Mononuclear cell (primary cell): ENCODE data around the gene LRRTM4. TPM values are rescaled to one million over a fixed set of nuclear protein-coding genes. Genes with fewer than 3 reads are reported as not detected.
"Not testable (repeated sequence)": the region's sequence is repeated elsewhere in the genome, so short reads cannot be mapped to it uniquely, and the experiment has no call there.

ENCODE experiments used
- H3K27me3 ChIP-seq: 2 replicates; pipeline ENCODE4 v1.6.0; 2011; ENCODE audit warnings: low read length, control low read depth; ENCODE audit not compliant: insufficient read depth
- H3K4me1 ChIP-seq: 2 replicates; pipeline ENCODE4 v1.5.1; 2011; ENCODE audit warnings: mild to moderate bottlenecking, low read length, control low read depth; ENCODE audit not compliant: insufficient read depth
- H3K4me3 ChIP-seq: 2 replicates; pipeline ENCODE4 v1.5.1; 2011; ENCODE audit warnings: mild to moderate bottlenecking, low read length, moderate library complexity
- H3K9me3 ChIP-seq: 2 replicates; pipeline ENCODE4 v1.5.1; 2011; ENCODE audit warnings: low read depth, mild to moderate bottlenecking, control low read depth, low read length
- total RNA-seq: library from RNA; depleted of rRNA; stranded (reverse); fragments of >200 nt; gene quantifications from one replicate; pipeline ENCODE4 v1.2.3, GENCODE V29; 2012

The LRRTM4 gene
- total RNA-seq, 1 donor = 0.10 TPM

DNA sequence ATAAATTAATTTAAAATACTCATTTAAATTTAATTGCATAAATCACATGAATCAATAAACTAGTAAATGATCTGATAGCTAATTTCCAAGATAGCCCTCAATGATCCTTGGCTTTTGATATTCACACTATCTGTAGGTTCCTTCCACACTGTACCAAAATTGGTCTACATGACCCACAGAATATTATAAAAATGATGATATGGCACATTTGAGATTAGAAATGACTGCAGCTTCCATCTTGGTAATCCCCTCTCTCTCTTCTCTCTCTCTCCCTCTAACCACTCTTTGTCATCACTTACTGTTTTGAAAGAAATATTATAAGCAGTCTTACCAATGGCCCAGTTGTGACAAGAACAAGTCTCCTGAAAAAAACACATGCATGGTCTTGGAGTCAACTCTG, 394.8 kb downstream of the LRRTM4 start:
- Histone ChIP-seq H3K27me3 (no peaks in the 10 kb centered on the region), H3K4me1 (no peaks in the 10 kb centered on the region), H3K9me3 (no peaks in the 10 kb centered on the region), H3K4me3 (no peak overlapping the region)

DNA sequence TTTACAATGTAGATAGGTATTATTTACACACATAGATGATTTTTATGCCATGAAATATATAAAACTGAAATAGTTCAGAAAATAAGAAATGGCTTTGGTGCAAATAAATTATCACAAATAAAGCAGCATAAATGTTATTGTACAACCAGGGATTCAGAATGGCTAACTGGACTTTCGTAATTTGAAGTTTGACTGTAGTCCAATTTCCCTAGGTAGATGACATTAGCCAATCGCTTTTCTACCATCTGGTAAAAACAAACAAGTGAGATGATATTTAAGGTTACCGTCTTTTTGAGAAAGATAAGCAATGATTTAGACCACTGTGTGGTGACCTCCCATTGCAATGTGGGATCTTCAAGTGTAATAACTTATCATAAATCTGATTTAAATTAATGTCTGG, 400.7 kb downstream of the LRRTM4 start:
- H3K27me3 ChIP-seq = no peaks in the 10 kb centered on the region
- no peak overlapping the region for H3K4me3 ChIP-seq
- no peaks in the 10 kb centered on the region for H3K9me3 ChIP-seq
- no peaks in the 10 kb centered on the region for H3K4me1 ChIP-seq

DNA sequence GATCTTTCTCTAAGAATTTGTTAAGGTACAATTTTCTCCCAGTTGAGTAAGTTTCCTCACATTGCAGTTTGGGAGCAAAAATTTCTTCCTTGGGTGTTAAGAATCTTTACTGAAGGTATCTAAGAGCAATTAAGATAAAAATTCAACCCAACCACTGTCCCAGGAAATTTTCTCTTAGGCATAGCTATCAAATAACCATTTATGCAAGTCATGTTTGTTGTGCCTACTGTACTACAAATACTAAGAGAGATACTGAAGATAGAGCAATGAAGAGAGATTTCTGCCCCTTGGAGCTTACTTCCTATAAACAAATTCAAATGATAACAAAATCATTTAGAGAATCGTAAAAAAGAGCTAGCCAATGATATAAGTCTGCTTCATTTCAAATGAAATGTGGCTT, 402.8 kb downstream of the LRRTM4 start:
- no peaks in the 10 kb centered on the region for H3K4me1 ChIP-seq
- H3K9me3 ChIP-seq = no peaks in the 10 kb centered on the region
- no peaks in the 10 kb centered on the region for H3K27me3 ChIP-seq
- H3K4me3 ChIP-seq = no peak overlapping the region

DNA sequence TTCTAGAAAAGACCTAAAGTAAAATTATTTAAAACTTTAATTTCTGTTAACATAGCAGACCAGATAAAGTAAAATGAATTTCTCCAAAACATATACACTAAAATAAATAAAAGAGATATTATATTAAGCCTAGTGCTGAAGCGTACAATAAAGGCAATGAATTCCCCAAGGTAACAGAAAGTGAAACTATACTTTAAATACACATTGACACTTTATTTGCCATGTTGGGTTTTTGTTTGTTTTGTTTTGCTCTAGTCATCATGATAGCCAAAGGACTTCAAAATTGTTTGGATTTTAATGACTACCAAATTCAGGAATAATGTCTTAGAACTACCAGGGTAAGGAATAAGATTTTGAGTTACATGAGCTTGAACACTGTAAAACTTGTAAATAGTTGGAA, 413.3 kb downstream of the LRRTM4 start:
- Histone ChIP-seq H3K4me1 (no peaks in the 10 kb centered on the region), H3K9me3 (no peaks in the 10 kb centered on the region), H3K27me3 (no peaks in the 10 kb centered on the region), H3K4me3 (no peak overlapping the region)

DNA sequence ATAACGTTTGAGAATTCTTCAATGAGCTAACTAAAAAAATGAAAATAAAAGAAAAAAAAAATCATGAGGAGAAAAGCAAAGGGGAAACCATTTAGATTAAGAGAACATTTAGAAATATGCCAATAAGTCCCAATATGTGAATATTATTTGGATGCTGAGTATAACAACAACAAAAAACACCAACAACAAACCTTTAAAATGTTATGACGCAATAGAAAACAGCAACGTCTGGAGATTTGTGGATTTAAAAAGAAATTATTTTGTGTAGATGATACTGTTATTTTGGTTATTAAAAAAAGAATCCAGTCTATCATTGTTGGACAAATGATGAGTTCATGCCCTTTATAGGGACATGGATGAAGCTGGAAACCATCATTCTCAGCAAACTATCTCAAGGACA, 417.2 kb downstream of the LRRTM4 start:
- no peak overlapping the region for H3K4me3 ChIP-seq
- no peaks in the 10 kb centered on the region for H3K9me3 ChIP-seq
- H3K27me3 ChIP-seq = no peaks in the 10 kb centered on the region
- H3K4me1 ChIP-seq = no peaks in the 10 kb centered on the region

DNA sequence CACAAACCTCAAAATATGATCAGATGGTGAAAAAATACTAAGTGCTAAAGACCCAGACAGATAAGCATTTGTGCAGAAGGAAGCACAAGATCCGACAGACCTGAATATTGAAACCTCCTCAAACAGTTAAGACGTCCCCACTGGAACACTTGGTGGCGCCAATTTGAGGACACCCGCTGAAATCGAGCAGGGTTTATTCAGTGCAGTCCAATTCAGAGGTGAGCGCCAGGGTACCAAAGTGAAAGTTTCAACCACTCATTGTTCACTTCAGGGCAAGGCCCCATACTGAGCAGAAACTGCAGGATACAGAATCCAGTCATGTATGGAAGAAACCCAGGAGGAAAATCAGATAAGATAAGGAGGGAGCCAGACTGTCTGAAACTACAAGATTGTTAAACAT, 417.6 kb downstream of the LRRTM4 start:
- Histone ChIP-seq H3K27me3 (no peaks in the 10 kb centered on the region), H3K9me3 (no peaks in the 10 kb centered on the region), H3K4me1 (no peaks in the 10 kb centered on the region), H3K4me3 (no peak overlapping the region)

DNA sequence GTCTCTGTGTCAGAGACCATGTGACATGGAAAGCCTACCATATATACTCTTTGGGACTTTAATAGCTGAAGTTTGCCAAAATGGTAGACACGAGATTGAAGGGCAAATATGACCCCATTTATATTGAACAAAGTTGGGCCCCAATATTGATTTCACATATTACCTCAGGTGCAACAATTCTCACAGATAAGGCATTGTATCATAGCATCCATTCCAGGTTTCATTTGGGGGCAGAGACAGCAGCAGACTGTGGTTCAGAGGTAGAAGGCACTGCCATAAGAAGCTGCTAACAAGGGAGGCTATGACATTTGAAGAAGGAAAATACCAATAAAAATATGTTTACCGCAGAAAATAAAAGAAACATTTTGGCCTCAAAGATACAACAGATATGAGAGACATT, 419.2 kb downstream of the LRRTM4 start:
- H3K27me3 ChIP-seq = no peaks in the 10 kb centered on the region
- H3K9me3 ChIP-seq = no peaks in the 10 kb centered on the region
- H3K4me1 ChIP-seq = no peaks in the 10 kb centered on the region
- H3K4me3 ChIP-seq = no peak overlapping the region

DNA sequence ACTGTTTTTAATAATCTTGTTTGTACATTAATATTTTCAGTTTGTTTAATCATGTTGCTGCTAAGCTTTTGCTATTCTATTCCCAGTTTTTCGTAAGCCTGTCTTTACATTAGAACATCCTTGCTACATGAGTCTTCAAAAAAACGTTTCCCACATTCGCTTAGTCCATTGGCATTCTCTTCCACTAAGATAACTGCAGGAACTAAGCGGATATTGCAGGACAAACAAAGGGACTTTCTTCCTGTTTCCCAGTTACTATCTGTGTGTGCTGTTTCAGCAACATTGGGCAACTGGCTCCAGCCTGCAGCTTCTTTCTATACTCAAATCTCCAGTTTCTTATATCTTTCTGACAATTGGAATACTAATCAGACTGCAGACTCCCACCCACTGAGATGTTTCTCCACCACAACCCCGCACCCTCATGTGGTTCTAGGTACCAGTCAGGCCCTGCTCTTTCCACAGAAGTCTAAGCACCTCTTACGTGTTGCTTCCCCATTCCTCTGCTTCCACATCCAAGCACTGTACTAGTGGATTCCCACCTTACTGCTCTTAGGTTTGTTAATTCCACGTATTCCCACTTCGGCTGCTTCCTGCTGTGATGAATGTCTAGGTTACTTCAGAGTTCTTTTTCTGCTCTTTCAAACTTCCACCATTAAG, 420.3 kb downstream of the LRRTM4 start:
- Histone ChIP-seq H3K4me1 (no peaks in the 10 kb centered on the region), H3K27me3 (no peaks in the 10 kb centered on the region), H3K4me3 (no peak overlapping the region), H3K9me3 (no peaks in the 10 kb centered on the region)

DNA sequence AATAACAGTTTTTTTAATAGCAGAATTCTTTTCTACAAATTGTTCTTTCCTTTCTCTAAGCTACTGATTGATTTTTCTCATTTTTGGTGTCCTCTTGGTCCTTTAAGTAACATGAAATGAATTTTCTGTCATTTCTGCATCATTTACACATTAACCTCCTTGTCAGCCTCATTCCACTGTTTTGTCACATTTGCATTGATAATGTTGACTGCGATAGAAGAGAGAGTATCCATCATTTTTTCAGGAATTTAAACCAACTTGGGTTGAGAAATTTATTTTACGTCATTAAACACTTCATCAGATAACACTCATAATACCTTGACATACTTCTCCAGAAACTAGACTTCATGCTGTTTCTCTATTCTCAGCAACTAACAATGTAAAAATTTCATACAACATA, 422.2 kb downstream of the LRRTM4 start:
- Histone ChIP-seq H3K4me1 (no peaks in the 10 kb centered on the region), H3K27me3 (no peaks in the 10 kb centered on the region), H3K9me3 (no peaks in the 10 kb centered on the region), H3K4me3 (no peak overlapping the region)

DNA sequence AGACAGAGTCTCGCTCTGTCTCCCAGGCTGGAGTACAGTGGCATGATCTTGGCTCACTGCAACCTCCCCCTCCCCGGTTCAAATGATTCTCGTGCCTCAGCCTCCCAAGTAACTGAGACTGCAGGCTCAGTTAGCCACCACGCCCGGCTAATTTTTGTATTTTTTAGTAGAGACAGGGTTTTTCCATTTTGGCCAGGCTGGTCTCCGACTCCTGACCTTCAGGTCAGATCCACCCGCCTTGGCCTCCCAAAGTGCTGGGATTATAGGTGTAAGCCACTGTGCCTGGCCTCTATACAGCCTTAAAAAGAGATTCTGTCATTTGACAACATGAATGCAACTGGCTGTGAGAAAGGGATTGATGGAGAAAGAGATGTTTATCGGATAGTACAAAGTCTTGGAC, 426.7 kb downstream of the LRRTM4 start:
- not testable (repeated sequence) for H3K9me3 ChIP-seq, H3K4me3 ChIP-seq

DNA sequence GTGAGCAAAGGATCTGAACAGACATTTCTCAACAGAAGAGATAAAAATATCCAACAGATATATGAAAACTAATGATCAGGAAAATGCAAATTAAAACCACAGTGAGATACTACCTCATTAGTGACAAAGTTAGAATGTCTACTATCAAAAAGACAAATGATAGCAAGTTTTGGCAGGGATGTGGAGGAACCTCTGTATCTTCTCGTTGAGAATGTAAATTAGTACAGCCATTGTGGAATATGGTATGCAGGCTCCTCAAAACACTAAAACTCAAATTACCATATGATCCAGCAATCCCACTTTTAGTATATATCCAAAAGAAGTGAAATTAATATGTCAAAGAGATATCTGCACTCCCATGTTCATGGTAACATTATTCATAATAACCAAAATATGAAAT, 427.1 kb downstream of the LRRTM4 start:
- no peak overlapping the region for H3K4me3 ChIP-seq
- H3K27me3 ChIP-seq = no peaks in the 10 kb centered on the region
- no peaks in the 10 kb centered on the region for H3K9me3 ChIP-seq
- H3K4me1 ChIP-seq = no peaks in the 10 kb centered on the region

More for the DNA sequence above, 426.7 kb downstream of the LRRTM4 start:
- not testable (repeated sequence) for H3K27me3 ChIP-seq, H3K4me1 ChIP-seq

DNA sequence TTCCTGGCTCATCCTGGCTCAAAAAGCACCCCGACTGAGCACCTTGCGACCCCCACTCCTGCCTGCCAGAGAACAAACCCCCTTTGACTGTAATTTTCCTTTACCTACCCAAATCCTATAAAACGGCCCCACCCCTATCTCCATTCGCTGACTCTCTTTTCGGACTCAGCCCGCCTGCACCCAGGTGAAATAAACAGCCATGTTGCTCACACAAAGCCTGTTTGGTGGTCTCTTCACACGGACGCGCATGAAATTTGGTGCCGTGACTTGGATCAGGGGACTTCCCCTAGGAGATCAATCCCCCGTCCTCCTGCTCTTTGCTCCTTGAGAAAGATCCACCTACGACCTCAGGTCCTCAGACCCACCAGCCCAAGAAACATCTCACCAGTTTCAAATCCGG, 433.8 kb downstream of the LRRTM4 start:
- not testable (repeated sequence) for H3K27me3 ChIP-seq, H3K9me3 ChIP-seq, H3K4me1 ChIP-seq, H3K4me3 ChIP-seq

DNA sequence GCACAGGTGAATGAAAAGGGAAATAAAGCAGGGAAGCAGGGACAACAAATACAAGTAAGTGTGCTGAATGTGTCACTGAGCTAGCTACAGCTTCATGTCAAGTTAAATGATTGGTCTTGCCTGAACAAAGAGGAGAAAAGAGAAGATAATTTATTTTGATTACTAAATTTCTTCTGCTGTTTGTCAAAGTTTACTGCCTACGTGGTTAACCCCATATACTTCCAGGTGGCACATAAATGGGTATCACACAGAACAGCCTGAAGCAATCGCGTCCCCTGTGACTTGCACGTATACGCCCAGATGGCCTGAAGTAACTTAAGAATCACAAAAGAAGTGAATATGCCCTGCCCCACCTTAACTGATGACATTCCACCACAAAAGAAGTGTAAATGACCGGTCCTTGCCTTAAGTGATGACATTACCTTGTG, 434.2 kb downstream of the LRRTM4 start:
- H3K9me3 ChIP-seq = no peaks in the 10 kb centered on the region
- no peak overlapping the region for H3K4me3 ChIP-seq
- H3K4me1 ChIP-seq = no peaks in the 10 kb centered on the region

DNA sequence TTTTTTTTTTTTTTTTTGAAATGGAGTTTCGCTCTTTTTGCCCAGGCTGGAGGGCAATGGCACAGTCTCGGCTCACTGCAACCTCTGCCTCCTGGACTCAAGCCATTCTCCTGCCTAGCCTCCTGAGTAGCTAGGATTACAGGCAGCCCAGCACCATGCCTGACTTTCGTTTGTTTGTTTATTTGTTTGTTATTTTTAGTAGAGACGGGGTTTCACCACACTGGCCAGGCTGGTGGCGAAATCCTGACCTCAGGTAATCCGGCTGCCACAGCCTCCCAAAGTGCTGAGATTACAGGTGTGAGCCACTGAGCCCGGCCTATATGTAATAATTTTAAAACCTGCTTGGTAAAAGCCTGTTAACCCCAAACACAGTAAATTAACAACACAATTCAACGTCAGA, 435.7 kb downstream of the LRRTM4 start:
- no peaks in the 10 kb centered on the region for H3K27me3 ChIP-seq
- no peaks in the 10 kb centered on the region for H3K9me3 ChIP-seq
- H3K4me1 ChIP-seq = no peaks in the 10 kb centered on the region
- no peak overlapping the region for H3K4me3 ChIP-seq

More for the DNA sequence above, 434.2 kb downstream of the LRRTM4 start:
- H3K27me3 ChIP-seq = no peaks in the 10 kb centered on the region

DNA sequence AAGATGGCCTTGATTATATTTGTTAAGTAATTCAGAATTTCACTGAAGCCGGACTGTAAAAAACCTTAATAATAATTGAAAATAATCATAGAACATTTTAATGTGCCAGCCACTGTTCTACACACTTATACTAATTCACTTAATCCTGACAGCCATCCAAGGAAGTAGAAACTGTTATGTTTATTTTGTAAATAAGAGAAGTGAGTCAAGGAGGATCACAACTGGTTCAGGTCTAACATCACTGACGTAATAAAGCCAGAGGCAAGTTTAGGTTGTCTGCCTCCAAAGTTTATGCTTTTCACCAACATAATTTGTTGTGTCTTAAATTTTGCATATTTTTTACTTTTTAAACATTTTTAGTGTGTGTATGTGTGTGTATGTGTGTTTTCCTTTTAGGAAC, 436.1 kb downstream of the LRRTM4 start:
- H3K27me3 ChIP-seq = no peaks in the 10 kb centered on the region
- H3K9me3 ChIP-seq = no peaks in the 10 kb centered on the region
- no peaks in the 10 kb centered on the region for H3K4me1 ChIP-seq
- H3K4me3 ChIP-seq = no peak overlapping the region

DNA sequence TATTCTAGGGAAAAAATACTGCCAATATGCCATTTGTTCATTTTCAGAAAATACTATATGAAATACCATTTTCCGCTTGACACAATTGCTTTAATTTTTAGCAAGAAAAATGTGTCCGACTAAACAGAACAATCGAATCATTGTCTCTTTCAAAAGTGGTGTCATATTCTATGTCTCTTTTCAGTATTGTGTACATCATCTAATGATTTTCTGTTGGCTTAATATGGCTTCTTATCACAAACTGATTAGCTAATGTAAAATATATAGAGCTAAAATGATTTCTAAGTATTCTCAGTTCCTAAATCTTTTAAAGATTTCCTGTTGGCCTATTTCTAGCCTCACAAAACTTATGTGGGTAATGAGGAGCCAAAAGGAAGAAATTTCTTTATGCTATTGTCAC, 436.6 kb downstream of the LRRTM4 start:
- no peaks in the 10 kb centered on the region for H3K9me3 ChIP-seq
- no peaks in the 10 kb centered on the region for H3K4me1 ChIP-seq
- no peak overlapping the region for H3K4me3 ChIP-seq
- no peaks in the 10 kb centered on the region for H3K27me3 ChIP-seq
